ENCODE results near the gene HHAT. TPM values are rescaled to one million over a fixed set of nuclear protein-coding genes. Genes with fewer than 3 reads are reported as not detected.

The HHAT gene
- total and polyA plus RNA-seq, 2 of the 4 experiments (the other 2 are of a cell fraction): 1.7 to 2.5 TPM

DNA sequence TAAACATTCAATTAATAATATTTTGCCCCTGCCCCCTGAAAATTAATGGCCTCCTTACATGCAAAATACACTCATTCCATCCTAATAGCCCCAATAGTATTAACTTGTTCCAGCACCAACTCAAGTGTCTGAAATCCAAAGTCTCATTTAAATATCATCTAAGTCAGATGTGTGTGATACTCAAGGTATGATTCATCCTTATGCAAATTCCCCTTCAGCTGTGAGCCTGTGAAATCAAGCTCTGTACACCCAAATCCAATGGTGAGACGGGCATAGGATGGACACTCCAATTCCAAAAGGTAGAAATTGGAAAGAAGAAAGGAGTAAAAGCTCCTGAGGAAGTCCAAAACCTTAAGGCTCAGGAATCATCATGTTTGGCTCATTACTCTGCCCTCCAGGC, 83.5 kb downstream of the HHAT start:
- dilution Hi-C loops (cut with HindIII; ENCODE audit: low sequenced_read_pairs, unreplicated experiment): no loop called here
- no peak for ATAC-seq (ENCODE audit: low read depth)

More for the DNA sequence above, 83.5 kb downstream of the HHAT start:
- no peaks in the 10 kb centered on the region for H3K79me1 ChIP-seq (ENCODE audit: low read depth in 1 of 2, low read length in 2 of 2)
- no peak overlapping the region for H2BK5ac ChIP-seq (ENCODE audit: low read depth, low read length, poor library complexity, severe bottlenecking)
- no peak overlapping the region for H3K14ac ChIP-seq (replicated peaks; ENCODE audit: low read depth, low read length)
- H3K56ac ChIP-seq (ENCODE audit: extremely low read depth, insufficient read depth, low read length): no peak overlapping the region
- H3K4me1 ChIP-seq (ENCODE audit: control insufficient read depth, insufficient read depth, low read length): no peaks in the 10 kb centered on the region
- H4K91ac ChIP-seq (ENCODE audit: insufficient read depth, low read depth, low read length): no peak overlapping the region
- no TSS peak for BruUV-seq (replicated peaks)
- POLR2A ChIA-PET (ENCODE audit: unreplicated experiment): no interaction called here
- CTCF ChIA-PET: no interaction called here
- H3K9ac ChIP-seq (ENCODE audit: low read depth, low read length): no peak overlapping the region
- H2AK9ac ChIP-seq (replicated peaks; ENCODE audit: low read depth, low read length, poor library complexity): no peak overlapping the region
- intact Hi-C loops (cut with micrococcal nuclease): no loop called here
- no peak overlapping the region for H3K23ac ChIP-seq (ENCODE audit: low read depth, low read length)
- H4K20me1 ChIP-seq (ENCODE audit: insufficient read depth, low read length): no peaks in the 10 kb centered on the region
- no peak overlapping the region for H2BK20ac ChIP-seq (ENCODE audit: low read depth, low read length)
- H3K4ac ChIP-seq (ENCODE audit: low read depth, low read length): no peak overlapping the region; the same call in 1 of the 2 replicates
- H4K8ac ChIP-seq (ENCODE audit: low read depth in 2 of 2, low read length in 2 of 2): no peak overlapping the region
- no peaks in the 10 kb centered on the region for H3K27me3 ChIP-seq (ENCODE audit: control insufficient read depth, insufficient read depth, low read length)
- no peaks in the 10 kb centered on the region; the same call in 1 of the 2 replicates for H3K9me1 ChIP-seq (ENCODE audit: insufficient read depth, low read length)
- H3K4me2 ChIP-seq (ENCODE audit: low read depth, low read length): no peak overlapping the region
- no peaks in the 10 kb centered on the region for H3K9me3 ChIP-seq (ENCODE audit: control insufficient read depth, insufficient read depth, low read length)
- no peak overlapping the region for H2AK5ac ChIP-seq (ENCODE audit: low read depth, low read length)
- H3K4me3 ChIP-seq (ENCODE audit: insufficient read depth, low read depth, low read length): no peak overlapping the region
- no peak overlapping the region; the same call in 1 of the 2 replicates for H4K5ac ChIP-seq (ENCODE audit: low read depth, low read length)
- no peak overlapping the region; the same call in 1 of the 2 replicates for H2BK120ac ChIP-seq (ENCODE audit: low read depth, low read length)
- WGBS, 2 experiments (ENCODE audit: extremely low coverage in 2 of 2, insufficient read length in 1 of 2): no CpG with 5 or more reads among the region's 1 CpG
- H3K18ac ChIP-seq (ENCODE audit: low read depth, low read length): no peak overlapping the region
- in situ Hi-C loops (cut with MboI; ENCODE audit: low sequenced_read_pairs): loop anchor here (25.0 kb wide), 1 partner anchor 175 kb away; no protein-coding TSS in a partner anchor
- no peak overlapping the region for H2AFZ ChIP-seq (replicated peaks; ENCODE audit: low read length, poor library complexity)
- H3K36me3 ChIP-seq (ENCODE audit: control insufficient read depth, insufficient read depth, low read length): no peaks in the 10 kb centered on the region
- H2BK15ac ChIP-seq (ENCODE audit: low read depth, low read length): no peak overlapping the region
- TF ChIP-seq, protein P1, sequence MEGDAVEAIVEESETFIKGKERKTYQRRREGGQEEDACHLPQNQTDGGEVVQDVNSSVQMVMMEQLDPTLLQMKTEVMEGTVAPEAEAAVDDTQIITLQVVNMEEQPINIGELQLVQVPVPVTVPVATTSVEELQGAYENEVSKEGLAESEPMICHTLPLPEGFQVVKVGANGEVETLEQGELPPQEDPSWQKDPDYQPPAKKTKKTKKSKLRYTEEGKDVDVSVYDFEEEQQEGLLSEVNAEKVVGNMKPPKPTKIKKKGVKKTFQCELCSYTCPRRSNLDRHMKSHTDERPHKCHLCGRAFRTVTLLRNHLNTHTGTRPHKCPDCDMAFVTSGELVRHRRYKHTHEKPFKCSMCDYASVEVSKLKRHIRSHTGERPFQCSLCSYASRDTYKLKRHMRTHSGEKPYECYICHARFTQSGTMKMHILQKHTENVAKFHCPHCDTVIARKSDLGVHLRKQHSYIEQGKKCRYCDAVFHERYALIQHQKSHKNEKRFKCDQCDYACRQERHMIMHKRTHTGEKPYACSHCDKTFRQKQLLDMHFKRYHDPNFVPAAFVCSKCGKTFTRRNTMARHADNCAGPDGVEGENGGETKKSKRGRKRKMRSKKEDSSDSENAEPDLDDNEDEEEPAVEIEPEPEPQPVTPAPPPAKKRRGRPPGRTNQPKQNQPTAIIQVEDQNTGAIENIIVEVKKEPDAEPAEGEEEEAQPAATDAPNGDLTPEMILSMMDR (conservative IDR thresholded peaks at IDR 0.05; ENCODE audit: low read depth, low read length): no peak
- TF ChIP-seq RAD21 (IDR thresholded peaks at IDR 0.05; ENCODE audit: low read length) (no peak), SMC3 (IDR thresholded peaks at IDR 0.05; ENCODE audit: low read depth, low read length) (no peak), MAFK (IDR thresholded peaks at IDR 0.05; ENCODE audit: low read depth, low read length) (no peak), POLR2A (IDR thresholded peaks at IDR 0.05; ENCODE audit: low read depth, low read length) (no peak), FOS (IDR thresholded peaks at IDR 0.05; ENCODE audit: low read depth, low read length) (no peak), CEBPB (IDR thresholded peaks at IDR 0.05; ENCODE audit: low read depth, low read length) (no peak), BHLHE40 (IDR thresholded peaks at IDR 0.05; ENCODE audit: low read depth, low read length) (no peak)
- DNase-seq: no peak
- H3K27ac ChIP-seq (ENCODE audit: insufficient read depth, low read length): no peak overlapping the region
